Measurements from ENCODE around the gene PATJ.

PATJ gene

GRCh38 chr1:62058956-62059355 lies 316.7 kb downstream of the PATJ start:
- DNase-seq = no peak

DNA sequence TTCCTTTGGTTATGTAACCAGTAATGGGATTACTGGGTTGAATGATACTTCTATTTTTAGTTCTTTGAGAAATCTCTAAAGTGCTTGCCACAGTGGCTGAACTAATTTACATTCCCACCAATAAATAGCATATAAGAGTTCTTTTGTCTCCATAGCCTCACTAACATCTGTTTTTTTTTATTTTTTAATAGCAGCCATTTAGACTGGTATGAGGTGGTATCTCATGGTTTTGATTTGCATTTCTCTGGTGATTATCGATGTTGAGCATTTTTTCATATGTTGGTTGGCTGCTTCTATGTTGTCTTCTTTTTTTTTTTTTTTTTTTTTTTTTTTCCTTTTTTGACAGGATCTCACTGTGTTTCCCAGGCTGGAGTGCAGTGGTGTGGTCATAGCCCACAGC lies 319.8 kb downstream of the PATJ start:
- DNase-seq = no peak

DNA sequence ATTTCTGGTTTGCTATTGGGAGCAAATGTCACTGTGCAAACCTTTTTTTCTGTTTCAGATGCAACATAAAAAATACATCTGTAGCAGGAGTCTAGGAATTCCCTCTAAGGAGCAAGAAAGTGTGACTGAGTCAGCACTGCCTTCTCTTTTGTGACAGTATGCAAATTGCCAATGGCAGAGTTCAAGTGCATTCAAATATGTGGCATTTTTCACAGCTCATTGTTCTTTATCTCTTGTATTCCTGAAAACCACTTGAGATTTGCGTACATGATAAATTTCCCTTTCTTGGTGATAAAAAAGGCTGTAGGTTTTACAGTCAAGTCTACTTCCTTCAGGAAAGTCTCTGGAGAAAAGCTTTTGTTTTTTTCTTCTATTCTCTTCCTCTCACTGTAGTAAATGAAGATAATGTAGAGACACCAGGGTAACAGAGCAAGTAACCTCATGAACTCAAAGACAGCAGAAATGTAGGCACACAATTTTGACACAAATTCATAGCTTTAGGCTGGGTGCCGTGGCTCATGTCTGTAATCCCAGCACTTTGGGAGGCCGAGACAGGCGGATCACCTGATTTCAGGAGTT lies 322.6 kb downstream of the PATJ start:
- no peak for DNase-seq

GRCh38 chr1:62066713-62067112 lies 324.4 kb downstream of the PATJ start:
- no peak for DNase-seq

GRCh38 chr1:62068416-62068843 lies 326.1 kb downstream of the PATJ start:
- no peak for DNase-seq

GRCh38 chr1:62068978-62069377 lies 326.7 kb downstream of the PATJ start:
- no peak for DNase-seq

DNA sequence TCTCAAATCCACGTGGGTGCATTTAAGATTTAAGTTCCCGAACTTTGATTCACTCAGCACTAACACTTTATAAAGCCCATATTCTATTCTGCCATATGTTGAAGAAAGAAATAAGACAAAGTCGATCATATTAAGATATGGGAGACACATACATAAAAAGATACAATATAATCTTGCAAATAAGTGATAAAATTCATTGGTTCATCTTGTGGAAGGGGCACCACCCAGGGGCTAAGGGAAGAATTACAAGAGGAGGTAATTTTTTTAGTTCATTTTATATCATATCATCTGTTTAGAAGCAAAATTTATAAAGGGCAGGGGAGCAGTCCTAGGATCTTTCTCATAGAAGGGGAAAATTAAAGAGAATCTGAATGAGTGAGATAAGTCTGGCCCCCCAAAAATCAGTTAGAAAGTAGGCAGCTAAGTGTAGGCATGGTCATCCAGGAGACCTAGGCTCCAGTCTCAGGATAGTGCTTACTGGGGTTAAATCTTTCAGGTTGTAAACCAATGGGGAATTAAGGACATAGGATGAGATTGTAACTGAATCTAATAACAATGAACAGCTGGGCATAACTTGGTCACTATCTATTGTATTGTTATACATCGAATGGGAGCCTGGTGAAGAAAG lies 328.2 kb downstream of the PATJ start:
- no peak for DNase-seq

GRCh38 chr1:62071695-62072094 lies 329.4 kb downstream of the PATJ start:
- no peak for DNase-seq

DNA sequence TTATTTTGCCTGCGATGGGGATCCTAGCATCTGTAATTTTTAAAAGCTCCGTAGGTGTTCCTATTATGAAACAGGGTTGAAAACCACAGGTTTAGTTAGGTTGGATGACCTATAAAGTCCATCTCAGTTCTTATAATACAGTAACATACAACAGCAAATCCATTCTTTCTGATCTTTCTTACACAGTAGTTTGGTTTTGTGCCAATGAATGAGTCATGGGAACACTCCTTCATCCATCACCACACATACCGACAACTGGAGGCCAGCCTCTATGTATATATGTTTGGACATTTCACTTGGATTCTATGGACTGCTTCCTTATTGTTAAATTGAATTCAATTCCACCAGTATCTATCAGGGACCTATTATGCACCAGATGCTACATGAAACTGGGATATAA lies 334.0 kb downstream of the PATJ start:
- peak; percentile 46 for DNase-seq

- no peak for DNase-seq
Measured at GRCh38 chr1:62077821-62078220, 335.5 kb downstream of the PATJ start.

GRCh38 chr1:62082456-62083363 lies 340.4 kb downstream of the PATJ start:
- peak; percentile 12 for DNase-seq

- no peak for DNase-seq
Measured at GRCh38 chr1:62084310-62084890, 342.1 kb downstream of the PATJ start.

DNA sequence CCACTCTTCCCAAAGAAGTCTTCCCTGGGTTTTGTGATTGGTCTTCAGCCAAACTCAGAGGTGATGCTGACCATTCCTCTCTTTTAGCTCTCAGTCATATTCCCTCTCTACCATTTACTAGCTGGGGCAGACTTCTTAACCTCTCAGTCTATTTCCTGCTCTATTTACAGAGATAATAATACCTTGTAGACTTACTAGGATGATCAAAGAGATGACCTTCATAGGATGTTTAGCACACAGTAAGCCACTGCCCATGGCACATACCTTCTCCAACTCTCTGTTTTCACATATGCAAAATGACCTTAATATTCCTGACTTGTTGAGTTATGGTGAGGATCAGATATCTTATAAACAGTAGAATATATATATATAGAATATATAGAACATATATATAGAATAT lies 346.2 kb downstream of the PATJ start:
- DNase-seq = no peak

- DNase-seq = no peak
Measured at GRCh38 chr1:62089570-62089969, 347.3 kb downstream of the PATJ start.

DNA sequence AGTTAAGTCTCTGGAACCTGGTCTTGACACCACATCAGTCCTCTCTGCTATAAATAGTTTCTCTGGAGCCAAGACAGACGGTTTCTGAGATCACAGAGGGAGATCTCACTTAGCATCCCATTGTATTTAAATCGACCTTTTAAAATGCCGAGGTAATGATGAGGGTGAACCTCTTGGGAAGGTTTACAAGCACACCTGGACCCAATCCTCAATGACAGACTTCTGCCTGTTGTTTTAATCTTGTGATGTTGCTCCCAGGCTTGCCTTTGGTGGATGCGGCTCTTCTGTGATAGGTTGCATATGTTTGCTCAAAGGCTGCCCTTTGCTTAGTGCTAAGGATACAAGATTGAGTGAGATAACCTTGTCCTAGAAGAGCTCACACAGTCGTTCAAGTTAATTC lies 347.7 kb downstream of the PATJ start:
- DNase-seq = no peak

DNA sequence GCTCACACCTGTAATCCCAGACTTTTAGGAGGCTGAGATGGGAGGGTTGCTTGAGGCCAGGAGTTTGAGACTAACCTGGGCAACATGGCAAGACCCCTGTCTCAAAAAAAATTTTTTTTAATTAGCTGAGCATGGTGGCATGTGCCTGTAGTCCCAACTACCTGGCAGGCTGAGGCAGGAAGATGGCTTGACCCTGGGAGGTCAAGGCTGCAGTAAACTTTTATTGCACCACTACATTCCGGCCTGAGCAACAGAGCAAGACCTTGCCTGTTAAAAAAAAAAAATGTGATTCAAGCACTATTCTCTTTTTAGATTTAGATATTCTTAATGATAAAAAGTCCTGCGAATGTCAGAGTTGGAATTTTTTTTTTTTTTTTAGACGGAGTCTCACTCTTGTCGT lies 349.8 kb downstream of the PATJ start:
- DNase-seq = no peak

DNA sequence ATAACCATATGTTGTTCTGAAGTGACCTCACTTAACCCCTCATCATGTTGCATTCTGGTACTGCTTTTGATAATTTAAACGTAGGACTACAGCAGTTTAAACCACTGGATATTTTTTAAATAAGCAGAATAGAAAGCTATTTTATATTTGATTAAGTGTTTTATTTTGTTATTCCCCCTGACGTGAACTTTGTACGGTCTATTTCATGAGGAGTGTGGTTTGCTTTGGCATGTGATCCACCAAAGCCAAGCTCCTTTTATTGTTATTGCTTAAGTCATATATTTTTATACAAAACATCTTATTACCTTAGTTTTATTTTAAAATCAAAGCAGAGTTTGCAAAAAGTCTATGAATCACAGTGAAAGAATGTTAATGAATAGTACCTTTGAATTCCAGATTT lies 351.0 kb downstream of the PATJ start:
- no peak for DNase-seq

DNA sequence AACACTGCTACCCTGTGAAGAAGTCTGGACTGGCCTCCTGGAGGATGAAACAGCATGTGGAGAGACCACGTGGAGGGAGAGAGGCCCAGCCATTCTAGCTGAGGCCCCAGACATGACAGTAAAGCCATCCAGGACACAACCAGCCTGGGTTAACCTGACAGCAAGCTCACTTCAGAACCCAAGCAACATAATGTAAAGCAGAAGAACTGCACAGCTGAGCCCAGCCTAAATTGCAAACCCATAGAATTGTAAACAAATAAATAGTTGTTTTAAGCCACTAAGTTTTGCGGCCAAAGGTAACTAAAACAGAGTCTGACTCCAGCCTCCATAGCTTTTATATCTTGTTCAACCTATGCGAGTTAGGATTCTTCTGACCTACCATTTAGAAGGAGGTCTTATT lies 355.2 kb downstream of the PATJ start:
- DNase-seq = no peak

- DNase-seq = no peak
Measured at GRCh38 chr1:62100442-62100841, 358.2 kb downstream of the PATJ start.

- DNase-seq = no peak
Measured at GRCh38 chr1:62103846-62104245, 361.6 kb downstream of the PATJ start.

DNA sequence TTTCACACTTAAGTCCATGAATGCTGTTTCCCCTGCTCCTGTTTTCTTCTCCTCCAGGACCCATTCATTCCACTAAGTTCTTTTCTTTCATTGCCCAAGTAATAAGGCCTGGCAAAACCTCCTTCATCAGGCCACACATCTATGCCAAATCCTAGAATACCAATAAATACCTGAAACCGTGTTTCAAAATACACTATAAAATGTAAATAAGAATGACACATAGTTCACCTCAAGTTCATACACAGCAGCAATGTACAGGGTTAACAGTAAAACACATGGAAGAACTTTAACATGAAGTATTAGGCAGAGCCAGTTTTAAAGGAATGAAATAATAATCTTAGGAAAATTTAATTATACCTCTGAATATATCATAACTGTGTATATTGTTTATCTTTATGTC lies 365.6 kb downstream of the PATJ start:
- no peak for DNase-seq

DNA sequence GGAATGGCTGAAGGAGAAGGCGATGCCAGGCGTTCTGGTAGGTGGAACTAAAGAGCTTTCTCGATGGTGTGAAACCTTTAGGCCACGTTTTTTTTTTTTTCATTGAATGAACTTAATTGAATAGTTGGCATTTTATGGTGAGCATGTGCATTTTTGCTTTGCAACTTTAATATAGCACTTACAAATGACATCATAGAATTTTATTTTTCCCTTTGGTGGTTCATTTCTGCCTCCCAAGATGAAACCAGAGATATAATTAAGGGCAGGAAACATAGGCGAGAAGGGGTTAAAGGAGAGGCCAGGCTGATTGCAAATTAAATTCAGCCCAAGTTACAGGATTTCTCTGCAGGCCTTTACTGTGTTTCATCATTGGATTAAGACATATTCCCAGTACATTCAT lies 366.8 kb downstream of the PATJ start:
- DNase-seq = no peak

GRCh38 chr1:62110198-62110817 lies 368.0 kb downstream of the PATJ start:
- no peak for DNase-seq

Measured in NCI-H446 treated with DMSO at 0.1 percent for 48 hours (cell line).